SJCRH30 (cell line): ENCODE measurements around the gene NMS. TPM values are rescaled to one million over a fixed set of nuclear protein-coding genes. Genes with fewer than 3 reads are reported as not detected.
A peak's percentile ranks its signal among the peaks of the same experiment; 100 is the strongest.

ENCODE experiments used
- DNase-seq, 2 experiments: peaks; one replicate each; pipeline ENCODE4 v3.0.0-alpha.2; 2015 to 2020
- H3K27ac ChIP-seq: fragments of 250-450 bp; sonication (Bioruptor Pico); 2 replicates; pipeline ENCODE4 v1.5.1; 2020; ENCODE audit warnings: mild to moderate bottlenecking, moderate library complexity
- H3K27me3 ChIP-seq: fragments of 250-450 bp; sonication (Bioruptor Pico); 2 replicates; pipeline ENCODE4 v1.5.1; 2020; ENCODE audit warnings: mild to moderate bottlenecking, moderate library complexity
- H3K36me3 ChIP-seq: fragments of 250-450 bp; sonication (Bioruptor Pico); 2 replicates; pipeline ENCODE4 v1.5.1; 2020; ENCODE audit warnings: mild to moderate bottlenecking, moderate library complexity
- H3K4me1 ChIP-seq: fragments of 250-450 bp; sonication (Bioruptor Pico); 2 replicates; pipeline ENCODE4 v1.5.1; 2020; ENCODE audit warnings: mild to moderate bottlenecking, moderate library complexity
- H3K4me3 ChIP-seq: fragments of 250-450 bp; sonication (Bioruptor Pico); 2 replicates; pipeline ENCODE4 v1.5.1; 2020; ENCODE audit warnings: mild to moderate bottlenecking, moderate library complexity
- H3K9me3 ChIP-seq: fragments of 250-450 bp; sonication (Bioruptor Pico); replicated peaks from 2 replicates; pipeline ENCODE4 v1.5.1; 2020; ENCODE audit warnings: mild to moderate bottlenecking, moderate library complexity
- total RNA-seq: library from RNA; depleted of rRNA; stranded (reverse); fragments of >200 nt; shearing (Covaris generic); gene quantifications from 2 replicates; pipeline ENCODE4 v1.2.3, GENCODE V29; 2014; rRNA removed

The NMS gene
- total RNA-seq = not detected in 2 replicates

GRCh38 chr2:100470182-100470581, at the start of gene NMS:
TSS of gene NMS (plus strand) at chr2:100470482. CDS start at chr2:100470489, 7 bp downstream.
- no peak within 1 kb of the TSS for H3K27ac ChIP-seq
- H3K4me1 ChIP-seq = no peaks in the 10 kb centered on the region
- no peak within 1 kb of the TSS for H3K4me3 ChIP-seq
- no peaks in the 10 kb centered on the region for H3K36me3 ChIP-seq
- H3K9me3 ChIP-seq = no peaks in the 10 kb centered on the region
- DNase-seq = no peak
- no peaks in the 10 kb centered on the region for H3K27me3 ChIP-seq

- Histone ChIP-seq H3K27me3 (no peaks in the 10 kb centered on the region), H3K9me3 (no peaks in the 10 kb centered on the region), H3K4me3 (no peak overlapping the region), H3K4me1 (no peaks in the 10 kb centered on the region), H3K36me3 (no peaks in the 10 kb centered on the region), H3K27ac (no peak overlapping the region)
- DNase-seq = peak; percentile 12 to 53
Observed at GRCh38 chr2:100422320-100423055, 47.8 kb upstream of the NMS start.

GRCh38 chr2:100423631-100424030, 46.7 kb upstream of the NMS start:
- DNase-seq = no peak
- Histone ChIP-seq H3K9me3 (no peaks in the 10 kb centered on the region), H3K4me1 (no peaks in the 10 kb centered on the region), H3K4me3 (no peak overlapping the region), H3K36me3 (no peaks in the 10 kb centered on the region), H3K27ac (no peak overlapping the region), H3K27me3 (no peaks in the 10 kb centered on the region)

GRCh38 chr2:100424277-100424875, 45.9 kb upstream of the NMS start:
- H3K27ac ChIP-seq = no peak overlapping the region

GRCh38 chr2:100425107-100425506, 45.2 kb upstream of the NMS start:
- Histone ChIP-seq H3K4me1 (no peaks in the 10 kb centered on the region), H3K4me3 (no peak overlapping the region), H3K36me3 (no peaks in the 10 kb centered on the region), H3K27ac (no peak overlapping the region), H3K9me3 (no peaks in the 10 kb centered on the region), H3K27me3 (no peaks in the 10 kb centered on the region)
- no peak for DNase-seq

More at GRCh38 chr2:100424277-100424875, 45.9 kb upstream of the NMS start:
- DNase-seq = no peak
- no peaks in the 10 kb centered on the region for H3K36me3 ChIP-seq
- no peaks in the 10 kb centered on the region for H3K27me3 ChIP-seq
- H3K9me3 ChIP-seq = no peaks in the 10 kb centered on the region
- H3K4me1 ChIP-seq = no peaks in the 10 kb centered on the region
- H3K4me3 ChIP-seq = no peak overlapping the region

- no peaks in the 10 kb centered on the region for H3K27me3 ChIP-seq
- DNase-seq = no peak
- no peak overlapping the region for H3K27ac ChIP-seq
- H3K4me3 ChIP-seq = no peak overlapping the region
- H3K36me3 ChIP-seq = no peaks in the 10 kb centered on the region
- no peaks in the 10 kb centered on the region for H3K9me3 ChIP-seq
- H3K4me1 ChIP-seq = no peaks in the 10 kb centered on the region
Observed at GRCh38 chr2:100425573-100426383, 44.5 kb upstream of the NMS start.

GRCh38 chr2:100426384-100426720, 43.9 kb upstream of the NMS start:
- Histone ChIP-seq H3K27ac (no peak overlapping the region), H3K4me3 (no peak overlapping the region), H3K27me3 (no peaks in the 10 kb centered on the region), H3K36me3 (no peaks in the 10 kb centered on the region), H3K9me3 (no peaks in the 10 kb centered on the region), H3K4me1 (no peaks in the 10 kb centered on the region)
- no peak for DNase-seq

- Histone ChIP-seq H3K27me3 (no peaks in the 10 kb centered on the region), H3K27ac (no peak overlapping the region), H3K9me3 (no peaks in the 10 kb centered on the region), H3K36me3 (no peaks in the 10 kb centered on the region), H3K4me1 (no peaks in the 10 kb centered on the region), H3K4me3 (no peak overlapping the region)
- no peak for DNase-seq
Observed at GRCh38 chr2:100427111-100427510, 43.2 kb upstream of the NMS start.

GRCh38 chr2:100427627-100428258, 42.5 kb upstream of the NMS start:
- Histone ChIP-seq H3K9me3 (no peaks in the 10 kb centered on the region), H3K4me3 (no peak overlapping the region), H3K4me1 (no peaks in the 10 kb centered on the region), H3K27me3 (no peaks in the 10 kb centered on the region), H3K27ac (no peak overlapping the region), H3K36me3 (no peaks in the 10 kb centered on the region)
- DNase-seq = peak; percentile 40 to 64

GRCh38 chr2:100429726-100430125, 40.6 kb upstream of the NMS start:
- Histone ChIP-seq H3K4me3 (no peak overlapping the region), H3K27ac (no peak overlapping the region), H3K9me3 (no peaks in the 10 kb centered on the region), H3K36me3 (no peaks in the 10 kb centered on the region), H3K4me1 (no peaks in the 10 kb centered on the region), H3K27me3 (no peaks in the 10 kb centered on the region)
- no peak for DNase-seq

- Histone ChIP-seq H3K9me3 (no peaks in the 10 kb centered on the region), H3K36me3 (no peaks in the 10 kb centered on the region), H3K4me1 (no peaks in the 10 kb centered on the region), H3K27ac (no peak overlapping the region), H3K27me3 (no peaks in the 10 kb centered on the region), H3K4me3 (no peak overlapping the region)
- no peak for DNase-seq
Observed at GRCh38 chr2:100437751-100438150, 32.5 kb upstream of the NMS start.

GRCh38 chr2:100446696-100447095, 23.6 kb upstream of the NMS start:
- Histone ChIP-seq H3K9me3 (no peaks in the 10 kb centered on the region), H3K4me1 (no peaks in the 10 kb centered on the region), H3K27ac (no peak overlapping the region), H3K4me3 (no peak overlapping the region), H3K27me3 (no peaks in the 10 kb centered on the region; the same call in 1 of the 2 replicates), H3K36me3 (no peaks in the 10 kb centered on the region)
- no peak for DNase-seq

GRCh38 chr2:100451092-100451491, 19.2 kb upstream of the NMS start:
- Histone ChIP-seq H3K4me3 (no peak overlapping the region), H3K27me3 (no peaks in the 10 kb centered on the region; the same call in 1 of the 2 replicates), H3K9me3 (peaks cover 10% of the 10 kb centered on the region; the same call in 1 of the 2 replicates), H3K4me1 (no peaks in the 10 kb centered on the region), H3K27ac (no peak overlapping the region), H3K36me3 (no peaks in the 10 kb centered on the region)
- DNase-seq = no peak

GRCh38 chr2:100451734-100452133, 18.5 kb upstream of the NMS start:
- H3K4me1 ChIP-seq = no peaks in the 10 kb centered on the region
- no peak overlapping the region for H3K4me3 ChIP-seq
- H3K27ac ChIP-seq = no peak overlapping the region

GRCh38 chr2:100453853-100454252, 16.4 kb upstream of the NMS start:
- Histone ChIP-seq H3K27me3 (no peaks in the 10 kb centered on the region), H3K36me3 (no peaks in the 10 kb centered on the region), H3K27ac (no peak overlapping the region), H3K4me3 (no peak overlapping the region), H3K4me1 (no peaks in the 10 kb centered on the region), H3K9me3 (peaks cover 13% of the 10 kb centered on the region)
- no peak for DNase-seq

More at GRCh38 chr2:100451734-100452133, 18.5 kb upstream of the NMS start:
- no peaks in the 10 kb centered on the region for H3K36me3 ChIP-seq
- peaks cover 10% of the 10 kb centered on the region for H3K9me3 ChIP-seq
- DNase-seq = no peak
- H3K27me3 ChIP-seq = no peaks in the 10 kb centered on the region; the same call in 1 of the 2 replicates
